AG04449 (cell line): ENCODE results near the gene UQCC2.

Experiments
- CTCF ChIA-PET: fragments of 350-600 bp; formaldehyde crosslinking; extraction: SDS; loops from one replicate; lab custom pipeline; 2021; ENCODE audit warnings: antibody characterized with exemption; lab: Yijun Ruan, JAX
- POLR2A ChIA-PET: fragments of 400-600, 350-600 bp; formaldehyde crosslinking; extraction: SDS; loops from one replicate; lab custom pipeline; 2020; ENCODE audit warnings: antibody characterized with exemption, inconsistent platforms; lab: Yijun Ruan, JAX
- DNase-seq: peaks from one replicate; pipeline ENCODE4 v3.0.0-alpha.2; 2010; ENCODE audit warnings: low read depth, low spot score
- H3K4me3 ChIP-seq: 2 replicates; pipeline ENCODE4 v1.5.1; 2011; ENCODE audit warnings: low read depth, mild to moderate bottlenecking, control low read depth, low read length
- TF ChIP-seq, protein P1 (sequence below): IDR thresholded peaks from one replicate; pipeline ENCODE4 v1.5.1; 2011; ENCODE audit warnings: mild to moderate bottlenecking, moderate library complexity, low read length, control low read depth, inconsistent platforms; ENCODE audit not compliant: insufficient read depth; ENCODE audit errors: missing control alignments

UQCC2 gene

GRCh38 chr6:33679761-33680160, 31.7 kb downstream of the UQCC2 start:
- TF ChIP-seq, protein P1, sequence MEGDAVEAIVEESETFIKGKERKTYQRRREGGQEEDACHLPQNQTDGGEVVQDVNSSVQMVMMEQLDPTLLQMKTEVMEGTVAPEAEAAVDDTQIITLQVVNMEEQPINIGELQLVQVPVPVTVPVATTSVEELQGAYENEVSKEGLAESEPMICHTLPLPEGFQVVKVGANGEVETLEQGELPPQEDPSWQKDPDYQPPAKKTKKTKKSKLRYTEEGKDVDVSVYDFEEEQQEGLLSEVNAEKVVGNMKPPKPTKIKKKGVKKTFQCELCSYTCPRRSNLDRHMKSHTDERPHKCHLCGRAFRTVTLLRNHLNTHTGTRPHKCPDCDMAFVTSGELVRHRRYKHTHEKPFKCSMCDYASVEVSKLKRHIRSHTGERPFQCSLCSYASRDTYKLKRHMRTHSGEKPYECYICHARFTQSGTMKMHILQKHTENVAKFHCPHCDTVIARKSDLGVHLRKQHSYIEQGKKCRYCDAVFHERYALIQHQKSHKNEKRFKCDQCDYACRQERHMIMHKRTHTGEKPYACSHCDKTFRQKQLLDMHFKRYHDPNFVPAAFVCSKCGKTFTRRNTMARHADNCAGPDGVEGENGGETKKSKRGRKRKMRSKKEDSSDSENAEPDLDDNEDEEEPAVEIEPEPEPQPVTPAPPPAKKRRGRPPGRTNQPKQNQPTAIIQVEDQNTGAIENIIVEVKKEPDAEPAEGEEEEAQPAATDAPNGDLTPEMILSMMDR, result no peak
- DNase-seq, result no peak
- ChIA-PET POLR2A (no interaction called here), CTCF (interaction anchor here (1.0 to 2.7 kb wide), 2 partner anchors 10 to 21 kb away, joined by 5 to 7 read pairs; no protein-coding TSS in a partner anchor)
- H3K4me3 ChIP-seq, result no peak overlapping the region

DNA sequence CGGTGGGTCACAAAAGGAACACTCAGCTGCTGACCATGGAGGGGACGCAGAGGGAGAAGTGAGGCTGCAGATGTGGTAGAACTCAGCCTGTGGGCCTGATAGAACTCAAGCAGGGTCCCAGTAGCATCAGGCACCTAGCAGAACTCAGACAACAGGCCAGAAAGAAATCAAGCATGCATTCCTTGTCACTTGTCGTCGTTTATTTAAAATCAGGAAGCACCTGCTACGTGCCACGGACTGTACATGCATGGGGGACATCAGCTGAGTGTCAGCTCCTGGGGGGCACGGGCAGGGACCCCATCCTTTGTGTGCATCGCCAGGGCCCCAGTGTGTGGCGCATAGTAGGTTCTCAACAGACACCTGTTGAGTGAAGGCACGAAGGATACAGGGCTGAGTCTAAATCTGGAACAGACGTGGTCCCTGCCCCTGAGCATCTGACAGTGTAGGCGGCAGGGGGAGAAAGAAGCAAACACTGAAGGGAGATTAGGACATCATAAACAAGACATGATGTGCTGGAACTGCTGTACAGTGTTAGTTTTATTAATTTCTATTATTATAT, 32.5 kb downstream of the UQCC2 start:
- TF ChIP-seq, protein P1, result no peak
- ChIA-PET CTCF (interaction anchor here (1.0 to 8.0 kb wide), 5 partner anchors 11 to 91 kb away, joined by 3 to 75 read pairs (median 5); partner anchors contain the start of gene UQCC2), POLR2A (no interaction called here)
- no peak for DNase-seq
- no peak overlapping the region for H3K4me3 ChIP-seq

GRCh38 chr6:33678233-33678931, 33.1 kb downstream of the UQCC2 start:
- no peak overlapping the region for H3K4me3 ChIP-seq
- DNase-seq, result no peak
- TF ChIP-seq, protein P1, result no peak
- ChIA-PET POLR2A (no interaction called here), CTCF (interaction anchor here (0.9 to 8.0 kb wide), 6 partner anchors 12 to 90 kb away, joined by 3 to 75 read pairs (median 4); partner anchors contain the start of gene UQCC2)

GRCh38 chr6:33677689-33678088, 33.8 kb downstream of the UQCC2 start:
- no peak overlapping the region for H3K4me3 ChIP-seq
- no peak for DNase-seq
- ChIA-PET POLR2A (no interaction called here), CTCF (interaction anchor here (0.9 to 8.0 kb wide), 4 partner anchors 12 to 89 kb away, joined by 3 to 75 read pairs (median 6); no protein-coding TSS in a partner anchor)
- TF ChIP-seq, protein P1, result no peak

- no peak for DNase-seq
- H3K4me3 ChIP-seq, result no peak overlapping the region
- TF ChIP-seq, protein P1, result no peak
- CTCF ChIA-PET, result interaction anchor here (1.0 to 8.0 kb wide), 4 partner anchors 13 to 92 kb away, joined by 4 to 75 read pairs (median 7); no protein-coding TSS in a partner anchor
- POLR2A ChIA-PET, result no interaction called here
Observed at GRCh38 chr6:33677143-33677660, 34.3 kb downstream of the UQCC2 start.
